Fibroblast of upper back skin (primary cell): ENCODE measurements around the gene CLCN1.
"Not testable (repeated sequence)": the region's sequence is repeated elsewhere in the genome, so short reads cannot be mapped to it uniquely, and the experiment has no call there.

Source experiments
- DNase-seq: peaks from one replicate; pipeline ENCODE4 v3.0.0-alpha.2; 2013

The CLCN1 gene

DNA sequence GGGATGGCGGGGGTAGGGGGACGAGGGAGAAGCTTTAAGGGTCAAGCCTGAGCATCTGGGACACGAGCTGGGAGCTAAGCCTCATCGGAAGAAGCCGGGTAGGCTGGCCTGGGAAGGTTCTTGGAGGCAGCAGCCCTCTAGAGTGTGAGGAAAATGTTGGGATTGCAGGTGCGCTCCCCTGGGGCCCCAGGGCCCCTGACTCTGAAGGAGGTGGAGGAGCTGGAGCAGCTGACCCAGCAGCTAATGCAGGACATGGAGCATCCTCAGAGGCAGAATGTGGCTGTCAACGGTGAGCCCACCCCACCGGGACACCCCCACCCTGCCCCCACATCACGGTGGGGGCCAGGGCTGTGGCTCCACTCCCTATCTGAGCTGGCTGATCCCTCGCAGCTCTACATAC lies 72.1 kb downstream of the CLCN1 start:
- no peak for DNase-seq

GRCh38 chr7:143388491-143389101 lies 72.7 kb downstream of the CLCN1 start:
- no peak for DNase-seq

- no peak for DNase-seq
Measured at GRCh38 chr7:143389316-143390103, 73.6 kb downstream of the CLCN1 start.

DNA sequence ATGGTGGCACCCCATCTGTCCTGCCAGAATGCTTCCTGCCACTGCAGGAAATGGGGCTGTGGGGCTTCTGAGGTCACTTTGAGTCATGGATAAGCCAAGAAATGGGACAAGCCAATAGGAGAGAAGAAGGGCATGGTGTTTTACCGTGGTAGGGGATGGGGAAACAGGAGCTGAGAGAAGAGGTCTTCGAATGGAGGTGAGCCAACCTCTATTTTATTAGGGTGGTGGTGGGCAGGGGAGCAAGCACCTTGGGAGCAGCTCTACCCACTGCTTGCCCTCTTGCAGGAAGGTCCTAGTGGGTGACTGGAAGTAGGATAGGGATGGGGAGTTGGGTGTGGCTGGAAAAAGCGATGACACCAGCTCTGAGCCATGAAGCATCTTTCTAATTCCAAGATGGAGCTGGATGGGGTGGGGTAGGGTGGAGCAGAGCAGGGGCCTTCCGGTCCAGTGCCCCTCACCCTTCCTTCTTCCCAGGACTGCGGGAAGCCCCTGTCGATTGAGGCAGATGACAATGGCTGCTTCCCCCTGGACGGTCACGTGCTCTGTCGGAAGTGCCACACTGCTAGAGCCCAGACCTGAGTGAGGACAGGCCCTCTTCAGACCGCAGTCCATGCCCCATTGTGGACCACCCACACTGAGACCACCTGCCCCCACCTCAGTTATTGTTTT lies 74.3 kb downstream of the CLCN1 start:
- no peak for DNase-seq

DNA sequence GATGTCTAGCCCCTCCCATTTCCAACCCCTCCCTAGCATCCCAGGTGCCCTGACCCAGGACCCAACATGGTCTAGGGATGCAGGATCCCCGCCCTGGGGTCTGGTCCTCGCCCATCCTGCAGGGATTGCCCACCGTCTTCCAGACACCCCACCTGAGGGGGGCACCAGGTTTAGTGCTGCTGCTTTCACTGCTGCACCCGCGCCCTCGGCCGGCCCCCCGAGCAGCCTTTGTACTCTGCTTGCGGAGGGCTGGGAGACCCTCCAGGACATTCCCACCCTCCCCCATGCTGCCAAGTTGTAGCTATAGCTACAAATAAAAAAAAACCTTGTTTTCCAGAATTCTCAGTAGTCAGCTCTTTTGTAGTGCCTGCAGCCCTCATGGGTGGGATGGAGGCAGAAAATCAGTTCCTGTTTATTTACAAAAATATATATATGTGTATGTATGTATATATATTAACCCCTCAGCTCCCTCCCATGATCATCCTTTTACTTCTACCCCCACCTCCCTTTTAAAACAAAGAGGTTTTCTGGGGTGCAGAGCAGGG lies 74.9 kb downstream of the CLCN1 start:
- no peak for DNase-seq

GRCh38 chr7:143391462-143392404 lies 75.8 kb downstream of the CLCN1 start:
- peak; percentile 87 for DNase-seq

DNA sequence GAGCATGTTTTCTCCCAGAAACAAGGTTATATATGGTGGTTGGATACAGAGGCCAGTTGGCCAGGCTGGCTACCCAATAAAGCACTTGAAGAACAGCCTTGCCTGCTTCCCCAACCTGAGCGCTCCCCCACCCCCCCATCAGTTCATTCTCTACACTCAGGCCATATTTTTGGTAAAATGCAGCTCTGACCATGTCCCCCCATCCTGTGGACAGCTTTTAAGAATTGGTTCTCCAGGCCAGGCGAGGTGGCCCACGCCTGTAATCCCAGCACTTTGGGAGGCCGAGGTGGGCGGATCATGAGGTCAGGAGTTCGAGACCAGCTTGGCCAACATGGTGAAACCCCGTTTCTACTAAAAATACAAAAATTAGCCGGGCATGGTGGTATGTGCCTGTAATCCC lies 76.5 kb downstream of the CLCN1 start:
- not testable (repeated sequence) for DNase-seq

DNA sequence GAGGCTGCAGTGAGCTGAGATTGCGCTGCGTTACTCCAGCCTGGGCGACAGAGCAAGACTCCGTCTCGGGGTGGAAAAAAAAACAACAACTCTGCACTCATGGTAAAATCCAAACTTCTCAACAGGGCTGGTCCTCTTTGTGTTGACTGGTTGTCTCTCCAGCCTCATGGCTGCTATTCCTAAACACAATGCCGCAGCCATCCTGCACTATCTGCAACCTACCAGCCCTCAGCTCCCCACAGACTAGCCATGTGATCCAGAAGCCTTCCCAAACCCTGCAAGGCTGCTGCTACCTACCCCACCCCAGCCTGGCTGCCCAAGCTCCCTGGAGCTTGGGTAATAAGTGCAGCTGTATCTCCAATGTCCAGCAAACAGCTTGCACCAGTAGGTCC lies 77.0 kb downstream of the CLCN1 start:
- no peak for DNase-seq

DNA sequence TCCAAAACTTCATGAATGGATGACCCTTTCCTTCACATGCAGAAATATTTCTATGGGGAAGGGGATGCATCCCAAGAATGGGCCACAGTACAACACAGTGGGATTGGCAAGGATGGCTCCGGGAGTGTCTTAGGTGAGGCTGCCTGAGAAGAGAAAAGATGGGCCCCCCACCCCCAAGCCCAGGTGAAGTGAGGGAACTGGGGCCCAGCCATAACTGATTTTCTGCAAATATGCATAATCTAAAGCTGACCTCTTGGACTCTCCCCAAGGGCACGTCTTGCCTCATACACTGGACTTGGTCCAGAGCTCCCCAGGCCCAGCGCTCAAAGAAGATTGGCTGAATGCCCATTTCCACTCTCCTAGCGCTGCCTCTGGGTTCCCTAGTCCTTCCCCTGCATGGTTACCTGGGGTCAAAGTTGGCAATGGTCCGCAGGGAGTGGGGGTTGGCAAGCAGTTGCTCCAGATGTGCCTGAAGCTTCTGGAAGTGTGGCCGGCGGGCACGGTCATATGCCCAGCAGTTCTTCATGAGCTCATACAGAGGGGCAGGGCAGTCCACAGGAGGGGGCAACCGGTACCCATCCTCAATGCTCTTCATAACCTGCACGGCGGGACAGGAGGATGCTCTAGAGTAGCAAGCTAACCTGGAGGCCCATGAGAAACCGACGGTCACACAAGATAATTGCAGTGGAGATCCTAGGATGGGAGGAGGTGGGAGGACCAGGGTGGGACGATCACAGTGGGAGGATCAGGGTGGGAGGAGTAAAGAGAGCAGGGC lies 77.5 kb downstream of the CLCN1 start:
- no peak for DNase-seq

- no peak for DNase-seq
Measured at GRCh38 chr7:143394068-143394467, 78.2 kb downstream of the CLCN1 start.

DNA sequence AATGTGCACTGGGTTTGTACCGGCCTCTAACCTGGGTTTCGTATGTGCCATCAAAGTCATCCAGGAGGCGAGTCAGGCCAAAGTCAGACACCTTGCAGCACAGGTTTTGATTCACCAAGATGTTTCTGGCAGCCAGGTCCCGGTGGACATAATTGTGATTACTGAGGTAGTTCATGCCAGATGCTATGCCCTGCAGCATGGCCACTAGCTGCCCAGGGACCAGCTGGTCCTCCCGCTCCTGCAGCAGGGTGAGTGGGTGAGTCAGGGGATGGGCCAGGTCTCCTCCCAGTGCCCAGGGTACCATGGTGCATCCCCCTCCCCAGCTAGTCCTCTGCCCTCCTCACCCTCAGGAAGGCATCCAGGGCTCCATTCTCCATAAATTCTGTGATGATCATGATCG lies 78.9 kb downstream of the CLCN1 start:
- no peak for DNase-seq

- no peak for DNase-seq
Measured at GRCh38 chr7:143395187-143396149, 79.6 kb downstream of the CLCN1 start.

- DNase-seq, result no peak
Measured at GRCh38 chr7:143396182-143396581, 80.3 kb downstream of the CLCN1 start.

DNA sequence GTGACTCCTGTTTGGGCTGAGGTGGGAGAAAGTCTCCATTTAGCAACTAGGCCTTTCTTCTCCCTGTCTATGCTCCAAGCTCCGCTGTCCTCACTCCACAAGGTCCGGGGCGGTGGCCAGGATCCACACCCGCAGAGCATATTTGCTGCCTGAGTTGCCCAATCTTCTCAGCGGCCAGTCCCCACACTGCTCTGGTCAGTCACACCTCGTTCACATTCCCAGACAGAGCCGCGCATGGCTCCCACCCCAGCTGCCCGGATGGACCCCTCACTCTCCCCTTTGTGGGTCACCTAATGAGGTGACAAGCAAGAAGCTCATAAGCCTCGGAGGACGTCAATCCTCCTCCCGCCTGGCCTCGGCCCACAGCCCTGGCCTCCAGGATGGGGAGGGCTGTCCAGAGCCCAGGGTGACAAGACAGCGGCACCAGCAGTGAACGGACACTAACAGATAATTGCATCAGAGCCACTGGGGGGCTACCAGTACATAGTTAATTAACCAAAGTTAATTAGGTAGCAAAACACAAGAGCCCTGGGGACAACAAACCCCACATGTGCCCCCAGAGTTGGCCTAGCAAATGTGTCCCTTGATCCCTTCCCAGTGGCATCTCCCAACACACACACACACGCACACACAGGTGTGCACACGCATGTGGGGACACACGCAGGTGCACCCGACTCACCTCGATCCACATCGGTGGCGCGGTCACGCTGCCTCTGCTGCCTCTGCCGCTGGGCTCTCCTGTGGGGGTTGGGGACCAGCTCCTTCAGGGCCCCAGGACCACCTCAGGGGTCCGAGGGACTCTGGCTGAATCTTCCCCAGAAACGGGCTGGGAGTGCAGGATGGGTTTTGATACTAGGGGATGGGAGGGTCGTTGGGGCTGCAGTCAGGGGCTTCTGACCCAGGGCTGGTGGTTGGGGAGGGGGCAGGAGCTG lies 81.0 kb downstream of the CLCN1 start:
- no peak for DNase-seq

- DNase-seq, result no peak
Measured at GRCh38 chr7:143397710-143398530, 82.0 kb downstream of the CLCN1 start.

DNA sequence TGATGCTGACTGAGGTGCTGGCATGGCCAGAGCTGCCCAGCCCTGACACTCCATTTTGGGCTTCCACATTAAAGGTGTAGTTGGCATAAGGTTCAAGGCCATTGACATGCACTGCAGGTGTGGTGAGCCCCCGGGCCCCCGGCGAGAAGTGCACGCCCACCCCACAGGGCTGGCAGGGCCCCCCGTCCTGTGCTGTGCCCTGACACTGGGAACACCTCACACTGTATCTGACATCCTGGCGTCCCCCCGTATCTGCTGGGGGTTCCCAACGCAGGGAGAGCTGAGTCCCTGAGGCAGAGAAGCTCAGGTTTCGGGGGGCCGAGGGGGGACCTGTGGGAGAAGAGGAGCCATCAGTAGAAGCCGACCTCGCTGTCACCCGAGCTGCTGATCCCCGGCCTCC lies 82.7 kb downstream of the CLCN1 start:
- DNase-seq, result no peak

DNA sequence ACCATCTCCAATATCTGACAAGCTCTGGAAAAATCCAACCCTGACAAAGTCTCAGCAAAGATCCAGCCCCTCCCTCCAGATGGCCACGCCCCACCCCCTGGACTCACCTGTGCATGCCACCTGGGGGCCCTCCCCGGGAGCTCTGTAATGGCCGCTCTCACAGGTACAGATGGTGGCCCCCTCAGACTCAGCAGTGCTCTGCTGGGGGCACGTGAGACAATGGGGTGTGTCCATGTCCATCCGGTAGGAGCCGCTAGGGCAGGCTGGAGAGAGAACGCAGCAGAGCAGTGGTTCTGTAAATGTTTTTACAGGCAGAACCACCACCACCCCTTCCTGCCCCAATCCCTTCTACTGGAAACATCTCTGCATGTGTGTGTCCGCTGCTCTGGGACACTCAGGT lies 83.2 kb downstream of the CLCN1 start:
- no peak for DNase-seq

- DNase-seq, result no peak
Measured at GRCh38 chr7:143399642-143400041, 83.7 kb downstream of the CLCN1 start.

- no peak for DNase-seq
Measured at GRCh38 chr7:143401265-143401664, 85.4 kb downstream of the CLCN1 start.
